NCI-H748 (cell line): Measurements from ENCODE around the gene TUBA4A.

ENCODE experiments used
- DNase-seq: peaks from one replicate; lab custom pipeline; 2025; ENCODE audit not compliant: unreplicated experiment; lab: John Stamatoyannopoulos, UW

Gene TUBA4A

GRCh38 chr2:219253753-219254589, at the start of gene TUBA4A:
TSS of gene TUBA4A (minus strand) at chr2:219253918. CDS start at chr2:219253858, 60 bp downstream.
- peak; percentile 89 for DNase-seq

- DNase-seq, result no peak
Measured at GRCh38 chr2:219302412-219302968, 48.8 kb upstream of the TUBA4A start.

GRCh38 chr2:219300022-219300421, 46.3 kb upstream of the TUBA4A start:
- no peak for DNase-seq

- no peak for DNase-seq
Measured at GRCh38 chr2:219299372-219299760, 45.6 kb upstream of the TUBA4A start.

- DNase-seq, result peak; percentile 68
Measured at GRCh38 chr2:219298759-219299371, 45.1 kb upstream of the TUBA4A start.

- no peak for DNase-seq
Measured at GRCh38 chr2:219297766-219298456, 44.2 kb upstream of the TUBA4A start.

- no peak for DNase-seq
Measured at GRCh38 chr2:219296631-219297391, 43.1 kb upstream of the TUBA4A start.

GRCh38 chr2:219296142-219296541, 42.4 kb upstream of the TUBA4A start:
- DNase-seq, result no peak

- peak; percentile 87 for DNase-seq
Measured at GRCh38 chr2:219294356-219295351, 40.9 kb upstream of the TUBA4A start.

GRCh38 chr2:219293736-219294231, 40.1 kb upstream of the TUBA4A start:
- DNase-seq, result no peak

GRCh38 chr2:219292616-219293015, 38.9 kb upstream of the TUBA4A start:
- DNase-seq, result no peak

GRCh38 chr2:219291910-219292490, 38.3 kb upstream of the TUBA4A start:
- DNase-seq, result no peak

- no peak for DNase-seq
Measured at GRCh38 chr2:219291394-219291793, 37.7 kb upstream of the TUBA4A start.

- DNase-seq, result no peak
Measured at GRCh38 chr2:219290381-219291171, 36.9 kb upstream of the TUBA4A start.

- no peak for DNase-seq
Measured at GRCh38 chr2:219289537-219290361, 36.0 kb upstream of the TUBA4A start.

- DNase-seq, result no peak
Measured at GRCh38 chr2:219289195-219289536, 35.4 kb upstream of the TUBA4A start.

GRCh38 chr2:219287580-219288265, 34.0 kb upstream of the TUBA4A start:
- DNase-seq, result no peak
